ENCODE measurements around the gene PAGE2.

GRCh38 chrX:55102754-55103153 lies 13.9 kb downstream of the PAGE2 start:
- TF ChIP-seq CTCF (IDR thresholded peaks at IDR 0.05 in 2 of 3, conservative IDR thresholded peaks at IDR 0.05 in 1 of 3; ENCODE audit: borderline replicate concordance in 1 of 3, insufficient read depth in 1 of 3, low read depth in 2 of 3, low read length in 2 of 3), result no peak
- no peak for TF ChIP-seq POLR2AphosphoS5 (IDR thresholded peaks at IDR 0.05; ENCODE audit: low read depth, low read length)
- TF ChIP-seq, protein P1, sequence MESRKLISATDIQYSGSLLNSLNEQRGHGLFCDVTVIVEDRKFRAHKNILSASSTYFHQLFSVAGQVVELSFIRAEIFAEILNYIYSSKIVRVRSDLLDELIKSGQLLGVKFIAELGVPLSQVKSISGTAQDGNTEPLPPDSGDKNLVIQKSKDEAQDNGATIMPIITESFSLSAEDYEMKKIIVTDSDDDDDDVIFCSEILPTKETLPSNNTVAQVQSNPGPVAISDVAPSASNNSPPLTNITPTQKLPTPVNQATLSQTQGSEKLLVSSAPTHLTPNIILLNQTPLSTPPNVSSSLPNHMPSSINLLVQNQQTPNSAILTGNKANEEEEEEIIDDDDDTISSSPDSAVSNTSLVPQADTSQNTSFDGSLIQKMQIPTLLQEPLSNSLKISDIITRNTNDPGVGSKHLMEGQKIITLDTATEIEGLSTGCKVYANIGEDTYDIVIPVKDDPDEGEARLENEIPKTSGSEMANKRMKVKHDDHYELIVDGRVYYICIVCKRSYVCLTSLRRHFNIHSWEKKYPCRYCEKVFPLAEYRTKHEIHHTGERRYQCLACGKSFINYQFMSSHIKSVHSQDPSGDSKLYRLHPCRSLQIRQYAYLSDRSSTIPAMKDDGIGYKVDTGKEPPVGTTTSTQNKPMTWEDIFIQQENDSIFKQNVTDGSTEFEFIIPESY (IDR thresholded peaks at IDR 0.05; ENCODE audit: extremely low read depth, insufficient replicate concordance, low read length), result no peak
- TF ChIP-seq POLR2A (IDR thresholded peaks at IDR 0.05; ENCODE audit: borderline replicate concordance, extremely low read depth, insufficient read depth, insufficient read length), result no peak
- TF ChIP-seq, protein P2, sequence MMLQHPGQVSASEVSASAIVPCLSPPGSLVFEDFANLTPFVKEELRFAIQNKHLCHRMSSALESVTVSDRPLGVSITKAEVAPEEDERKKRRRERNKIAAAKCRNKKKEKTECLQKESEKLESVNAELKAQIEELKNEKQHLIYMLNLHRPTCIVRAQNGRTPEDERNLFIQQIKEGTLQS (IDR thresholded peaks at IDR 0.05), result no peak
- TF ChIP-seq ELF1 (IDR thresholded peaks at IDR 0.05; ENCODE audit: borderline replicate concordance, low read depth), result no peak
- no peak for TF ChIP-seq SIN3A (IDR thresholded peaks at IDR 0.05; ENCODE audit: low read depth)
- TF ChIP-seq EZH2 (IDR thresholded peaks at IDR 0.05), result no peak
- TF ChIP-seq CEBPB (IDR thresholded peaks at IDR 0.05; ENCODE audit: low read depth), result no peak
